ENCODE results near the gene FOLR2.
A peak's percentile ranks its signal among the peaks of the same experiment; 100 is the strongest.

The FOLR2 gene

DNA sequence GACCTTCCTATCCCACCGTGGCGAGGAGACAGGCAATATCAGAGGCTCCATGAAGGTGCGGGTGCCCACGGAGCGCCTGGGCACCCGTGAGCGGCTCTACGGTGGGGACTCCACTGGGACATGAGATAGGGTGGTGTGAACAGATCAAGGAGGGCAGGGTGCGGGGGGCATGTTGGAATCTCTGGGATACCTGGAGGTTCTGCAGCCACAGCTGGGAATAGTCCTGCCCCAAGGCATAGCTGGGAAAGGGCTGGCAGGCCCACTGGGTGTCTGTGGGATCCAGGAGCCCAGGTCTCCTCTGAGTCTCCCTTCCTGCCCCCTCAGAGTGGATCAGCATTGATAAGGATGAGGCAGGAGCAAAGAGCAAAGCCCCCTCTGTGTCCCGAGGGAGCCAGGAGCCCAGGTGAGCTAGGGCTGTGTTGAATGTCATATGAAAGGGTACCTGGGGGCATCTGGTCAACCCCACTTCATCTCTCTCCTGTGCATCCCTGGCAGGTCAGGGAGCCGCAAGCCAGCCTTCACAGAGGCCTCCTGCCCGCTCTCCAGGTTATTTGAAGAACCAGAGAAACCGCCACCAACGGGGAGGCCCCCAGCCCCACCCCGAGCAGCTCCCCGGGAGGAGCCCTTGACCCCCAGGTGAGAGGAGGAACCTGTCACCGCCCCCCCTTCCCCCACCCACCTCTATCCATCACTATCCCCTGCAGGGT lies 18.9 kb downstream of the FOLR2 start:
- Histone ChIP-seq H3K79me2 (ENCODE audit: control insufficient read depth, insufficient read depth, low read length) (no peaks in the 10 kb centered on the region), H3K79me1 (ENCODE audit: low read length) (no peaks in the 10 kb centered on the region), H2BK5ac (ENCODE audit: low read length) (no peak overlapping the region), H3K9ac (ENCODE audit: low read length) (no peak overlapping the region), H4K8ac (ENCODE audit: low read depth, low read length) (no peak overlapping the region), H3K18ac (ENCODE audit: low read length) (no peak overlapping the region), H3K4me3 (ENCODE audit: low read length) (no peak overlapping the region), H3K27ac (ENCODE audit: low read depth, low read length) (no peak overlapping the region), H4K5ac (ENCODE audit: low read length) (no peak overlapping the region), H3K4me1 (ENCODE audit: control insufficient read depth, low read depth, low read length) (peaks cover 10% of the 10 kb centered on the region), H3K4ac (ENCODE audit: low read depth, low read length) (no peak overlapping the region), H2BK120ac (ENCODE audit: low read depth, low read length) (no peak overlapping the region), H3K56ac (ENCODE audit: low read length) (no peak overlapping the region), H3K23ac (ENCODE audit: low read length) (no peak overlapping the region), H3K36me3 (ENCODE audit: control insufficient read depth, insufficient read depth, low read length) (peaks cover 23% of the 10 kb centered on the region), H2BK15ac (replicated peaks; ENCODE audit: low read depth) (no peak overlapping the region), H3K4me2 (ENCODE audit: low read length) (no peak overlapping the region), H2AK5ac (ENCODE audit: low read length) (no peak overlapping the region), H3K27me3 (ENCODE audit: insufficient read depth, low read length, poor library complexity) (peaks cover 6% of the 10 kb centered on the region)
- no CpG with 5 or more reads among the region's 17 CpGs for WGBS (ENCODE audit: extremely low coverage, insufficient coverage, low lambda C conversion rate)
- no peak for DNase-seq

DNA sequence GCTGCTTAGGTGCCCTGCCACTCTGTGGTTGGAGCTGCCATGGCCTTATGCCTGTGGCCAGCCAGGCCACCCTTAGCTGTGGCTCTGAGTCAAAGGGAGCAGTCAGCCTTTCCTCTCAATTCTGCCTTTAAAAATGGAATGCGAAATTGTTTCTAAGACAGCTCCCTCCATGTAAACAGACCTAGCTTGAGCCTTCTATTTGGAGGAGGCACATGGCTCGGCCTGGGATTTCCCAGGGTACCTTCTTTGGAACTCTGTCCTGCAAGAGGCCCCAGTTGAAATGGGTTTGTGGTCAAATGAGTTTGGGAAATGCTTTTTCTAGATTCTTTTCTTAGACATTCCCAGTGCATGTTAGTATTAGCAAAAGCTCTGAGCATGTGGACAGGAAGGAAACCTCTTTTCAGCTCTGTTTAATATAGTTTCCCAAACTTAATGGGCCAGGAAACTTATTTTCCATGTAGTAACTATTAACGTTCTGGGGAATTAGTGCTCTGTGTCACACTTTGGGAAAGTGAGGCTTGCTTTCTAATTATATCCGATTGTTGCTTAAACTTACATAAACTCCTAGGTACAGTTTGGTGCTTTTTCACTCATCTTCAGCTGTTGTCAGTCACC lies 19.6 kb downstream of the FOLR2 start:
- DNase-seq = no peak
- no peaks in the 10 kb centered on the region for H3K79me1 ChIP-seq (ENCODE audit: low read length)
- peaks cover 11% of the 10 kb centered on the region for H3K27me3 ChIP-seq (ENCODE audit: insufficient read depth, low read length, poor library complexity)
- no peak overlapping the region for H2AK5ac ChIP-seq (ENCODE audit: low read length)
- no peak overlapping the region for H2BK15ac ChIP-seq (replicated peaks; ENCODE audit: low read depth)
- no peak overlapping the region for H3K9ac ChIP-seq (ENCODE audit: low read length)
- H3K79me2 ChIP-seq (ENCODE audit: control insufficient read depth, insufficient read depth, low read length) = no peaks in the 10 kb centered on the region
- H4K5ac ChIP-seq (ENCODE audit: low read length) = no peak overlapping the region
- H3K27ac ChIP-seq (ENCODE audit: low read depth, low read length) = no peak overlapping the region
- no peak overlapping the region for H4K8ac ChIP-seq (ENCODE audit: low read depth, low read length)
- no CpG with 5 or more reads among the region's 4 CpGs for WGBS (ENCODE audit: extremely low coverage, insufficient coverage, low lambda C conversion rate)
- H2BK5ac ChIP-seq (ENCODE audit: low read length) = no peak overlapping the region
- H3K4ac ChIP-seq (ENCODE audit: low read depth, low read length) = no peak overlapping the region
- H3K4me3 ChIP-seq (ENCODE audit: low read length) = no peak overlapping the region
- H3K18ac ChIP-seq (ENCODE audit: low read length) = no peak overlapping the region
- H3K4me1 ChIP-seq (ENCODE audit: control insufficient read depth, low read depth, low read length) = peaks cover 12% of the 10 kb centered on the region
- H3K23ac ChIP-seq (ENCODE audit: low read length) = no peak overlapping the region
- H3K36me3 ChIP-seq (ENCODE audit: control insufficient read depth, insufficient read depth, low read length) = peaks cover 18% of the 10 kb centered on the region
- H3K4me2 ChIP-seq (ENCODE audit: low read length) = no peak overlapping the region
- no peak overlapping the region for H2BK120ac ChIP-seq (ENCODE audit: low read depth, low read length)
- H3K56ac ChIP-seq (ENCODE audit: low read length) = no peak overlapping the region

- no peak overlapping the region for H3K4ac ChIP-seq (ENCODE audit: low read depth, low read length)
- DNase-seq = no peak
- H3K27me3 ChIP-seq (ENCODE audit: insufficient read depth, low read length, poor library complexity) = peaks cover 15% of the 10 kb centered on the region
- no peak overlapping the region for H3K27ac ChIP-seq (ENCODE audit: low read depth, low read length)
- no peak overlapping the region for H4K5ac ChIP-seq (ENCODE audit: low read length)
- H3K36me3 ChIP-seq (ENCODE audit: control insufficient read depth, insufficient read depth, low read length) = peaks cover 13% of the 10 kb centered on the region
- H3K9ac ChIP-seq (ENCODE audit: low read length) = no peak overlapping the region
- H2AK5ac ChIP-seq (ENCODE audit: low read length) = no peak overlapping the region
- H3K4me3 ChIP-seq (ENCODE audit: low read length) = no peak overlapping the region
- no peak overlapping the region for H3K4me2 ChIP-seq (ENCODE audit: low read length)
- H3K79me2 ChIP-seq (ENCODE audit: control insufficient read depth, insufficient read depth, low read length) = no peaks in the 10 kb centered on the region
- no peak overlapping the region for H2BK120ac ChIP-seq (ENCODE audit: low read depth, low read length)
- H3K4me1 ChIP-seq (ENCODE audit: control insufficient read depth, low read depth, low read length) = peaks cover 12% of the 10 kb centered on the region
- no peak overlapping the region for H3K56ac ChIP-seq (ENCODE audit: low read length)
- H2BK5ac ChIP-seq (ENCODE audit: low read length) = no peak overlapping the region
- H3K18ac ChIP-seq (ENCODE audit: low read length) = no peak overlapping the region
- no peak overlapping the region for H3K23ac ChIP-seq (ENCODE audit: low read length)
- H4K8ac ChIP-seq (ENCODE audit: low read depth, low read length) = no peak overlapping the region
- no CpG with 5 or more reads among the region's 2 CpGs for WGBS (ENCODE audit: extremely low coverage, insufficient coverage, low lambda C conversion rate)
- H3K79me1 ChIP-seq (ENCODE audit: low read length) = no peaks in the 10 kb centered on the region
- H2BK15ac ChIP-seq (replicated peaks; ENCODE audit: low read depth) = no peak overlapping the region
Measured at GRCh38 chr11:72236774-72237111, 20.1 kb downstream of the FOLR2 start.

DNA sequence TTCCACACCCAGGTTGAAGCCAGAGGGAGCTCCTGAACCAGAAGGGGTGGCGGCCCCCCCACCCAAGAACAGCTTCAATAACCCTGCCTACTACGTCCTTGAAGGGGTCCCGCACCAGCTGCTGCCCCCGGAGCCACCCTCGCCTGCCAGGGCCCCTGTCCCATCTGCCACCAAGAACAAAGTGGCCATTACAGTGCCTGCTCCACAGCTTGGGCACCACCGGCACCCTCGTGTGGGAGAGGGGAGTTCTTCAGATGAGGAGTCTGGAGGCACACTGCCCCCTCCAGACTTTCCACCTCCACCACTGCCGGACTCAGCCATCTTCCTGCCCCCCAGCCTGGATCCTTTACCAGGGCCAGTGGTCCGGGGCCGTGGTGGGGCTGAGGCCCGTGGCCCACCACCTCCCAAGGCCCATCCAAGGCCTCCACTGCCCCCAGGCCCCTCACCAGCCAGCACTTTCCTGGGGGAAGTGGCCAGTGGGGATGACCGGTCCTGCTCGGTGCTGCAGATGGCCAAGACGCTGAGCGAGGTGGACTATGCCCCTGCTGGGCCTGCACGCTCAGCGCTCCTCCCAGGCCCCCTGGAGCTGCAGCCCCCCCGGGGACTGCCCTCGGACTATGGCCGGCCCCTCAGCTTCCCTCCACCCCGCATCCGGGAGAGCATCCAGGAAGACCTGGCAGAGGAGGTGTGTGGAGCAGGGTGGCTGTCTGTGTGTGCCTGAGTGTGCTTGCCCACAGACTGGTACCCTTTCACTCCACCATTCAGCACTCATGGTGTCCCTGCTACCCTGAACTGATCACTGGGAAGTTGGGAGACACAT lies 20.7 kb downstream of the FOLR2 start:
- no peak overlapping the region for H2BK15ac ChIP-seq (replicated peaks; ENCODE audit: low read depth)
- no peak overlapping the region for H3K4me3 ChIP-seq (ENCODE audit: low read length)
- H3K36me3 ChIP-seq (ENCODE audit: control insufficient read depth, insufficient read depth, low read length) = peaks cover 11% of the 10 kb centered on the region
- no peaks in the 10 kb centered on the region for H3K79me1 ChIP-seq (ENCODE audit: low read length)
- H2BK120ac ChIP-seq (ENCODE audit: low read depth, low read length) = no peak overlapping the region
- H3K4me2 ChIP-seq (ENCODE audit: low read length) = no peak overlapping the region
- peaks cover 12% of the 10 kb centered on the region for H3K4me1 ChIP-seq (ENCODE audit: control insufficient read depth, low read depth, low read length)
- peak overlapping the region; percentile 42 for H3K9ac ChIP-seq (ENCODE audit: low read length)
- no peak overlapping the region for H2BK5ac ChIP-seq (ENCODE audit: low read length)
- DNase-seq = no peak
- H3K56ac ChIP-seq (ENCODE audit: low read length) = peak overlapping the region; percentile 58
- no peak overlapping the region for H3K18ac ChIP-seq (ENCODE audit: low read length)
- peaks cover 20% of the 10 kb centered on the region for H3K27me3 ChIP-seq (ENCODE audit: insufficient read depth, low read length, poor library complexity)
- H2AK5ac ChIP-seq (ENCODE audit: low read length) = no peak overlapping the region
- no peak overlapping the region for H3K4ac ChIP-seq (ENCODE audit: low read depth, low read length)
- H4K5ac ChIP-seq (ENCODE audit: low read length) = no peak overlapping the region
- no peak overlapping the region for H3K27ac ChIP-seq (ENCODE audit: low read depth, low read length)
- H3K79me2 ChIP-seq (ENCODE audit: control insufficient read depth, insufficient read depth, low read length) = no peaks in the 10 kb centered on the region
- no CpG with 5 or more reads among the region's 22 CpGs for WGBS (ENCODE audit: extremely low coverage, insufficient coverage, low lambda C conversion rate)
- H4K8ac ChIP-seq (ENCODE audit: low read depth, low read length) = no peak overlapping the region
- H3K23ac ChIP-seq (ENCODE audit: low read length) = no peak overlapping the region

- peak; percentile 97 for DNase-seq
Measured at GRCh38 chr11:72238040-72238450, 21.5 kb downstream of the FOLR2 start.

More at GRCh38 chr11:72238040-72238450, 21.5 kb downstream of the FOLR2 start:
- WGBS (ENCODE audit: extremely low coverage, insufficient coverage, low lambda C conversion rate) = no CpG with 5 or more reads among the region's 16 CpGs
- Histone ChIP-seq H3K23ac (ENCODE audit: low read length) (no peak overlapping the region), H3K9ac (ENCODE audit: low read length) (peak overlapping the region; percentile 42), H2BK5ac (ENCODE audit: low read length) (no peak overlapping the region), H4K8ac (ENCODE audit: low read depth, low read length) (no peak overlapping the region), H3K79me2 (ENCODE audit: control insufficient read depth, insufficient read depth, low read length) (no peaks in the 10 kb centered on the region), H3K56ac (ENCODE audit: low read length) (peak overlapping the region; percentile 58), H2BK120ac (ENCODE audit: low read depth, low read length) (no peak overlapping the region), H3K4me3 (ENCODE audit: low read length) (no peak overlapping the region), H3K27ac (ENCODE audit: low read depth, low read length) (no peak overlapping the region), H4K5ac (ENCODE audit: low read length) (no peak overlapping the region), H3K4me2 (ENCODE audit: low read length) (no peak overlapping the region), H2AK5ac (ENCODE audit: low read length) (no peak overlapping the region), H3K4ac (ENCODE audit: low read depth, low read length) (no peak overlapping the region), H3K79me1 (ENCODE audit: low read length) (no peaks in the 10 kb centered on the region), H3K36me3 (ENCODE audit: control insufficient read depth, insufficient read depth, low read length) (peaks cover 10% of the 10 kb centered on the region), H2BK15ac (replicated peaks; ENCODE audit: low read depth) (no peak overlapping the region), H3K4me1 (ENCODE audit: control insufficient read depth, low read depth, low read length) (peaks cover 12% of the 10 kb centered on the region), H3K27me3 (ENCODE audit: insufficient read depth, low read length, poor library complexity) (peaks cover 25% of the 10 kb centered on the region), H3K18ac (ENCODE audit: low read length) (no peak overlapping the region)
